ENCODE measurements around the gene ASMTL. TPM values are rescaled to one million over a fixed set of nuclear protein-coding genes. Genes with fewer than 3 reads are reported as not detected.

Gene ASMTL
- total and polyA plus RNA-seq, 3 experiments from 2014 or later: 26.1 to 47.9 (median 26.5) TPM

DNA sequence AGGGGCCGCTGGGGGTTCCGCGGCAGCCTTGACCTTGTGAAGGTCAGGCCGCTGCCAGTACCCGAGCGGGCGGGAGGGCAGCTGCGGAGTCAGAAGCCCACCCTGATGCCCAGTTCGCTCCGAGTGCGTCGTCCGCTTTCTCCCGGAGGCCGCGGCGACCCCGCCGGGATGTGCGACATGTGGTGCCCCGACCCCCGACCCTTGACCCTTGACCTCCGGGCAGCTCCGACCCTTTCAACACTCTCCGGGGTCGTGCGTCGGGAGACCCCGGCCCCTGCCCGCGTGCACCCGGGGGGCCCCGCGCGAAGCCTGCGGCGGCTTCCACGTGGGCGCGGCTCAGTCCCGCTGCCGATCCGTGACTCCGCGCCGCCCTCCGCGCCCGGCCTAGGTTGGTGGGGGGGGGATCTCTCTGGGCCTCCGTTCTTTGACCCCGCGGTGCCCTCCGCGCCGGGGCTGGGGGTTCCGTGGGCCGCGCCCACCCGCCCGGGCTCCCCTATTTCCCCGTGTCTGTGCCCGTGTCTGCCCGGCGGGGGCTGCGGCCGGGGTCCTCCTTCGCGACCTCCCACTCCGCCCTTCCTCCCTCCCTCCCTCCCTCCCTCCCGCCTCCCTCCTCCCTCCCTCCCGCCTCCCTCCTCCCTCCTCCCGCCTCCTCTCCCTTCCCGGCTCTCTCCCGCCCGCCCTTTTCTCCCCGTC lies 60.2 kb downstream of the ASMTL start:
- DNase-seq: no peak
- peak overlapping the region; percentile 99 for H3K4me3 ChIP-seq (ENCODE audit: low read length)
- peaks cover 31% of the 10 kb centered on the region for H3K36me3 ChIP-seq (ENCODE audit: insufficient read depth, low read length)
- peaks cover 32% of the 10 kb centered on the region for H3K4me1 ChIP-seq (ENCODE audit: insufficient read depth, low read length)
- H3K27me3 ChIP-seq (ENCODE audit: insufficient read depth, low read length, poor library complexity, severe bottlenecking): no peaks in the 10 kb centered on the region
- Mint-ChIP-seq H3K4me3 (peak overlapping the region; percentile 88 to 99 (median 90)), H3K36me3 (peaks cover 4 to 46% (median 12%) of the 10 kb centered on the region in 3 donors), H3K27ac (peak overlapping the region; percentile 68 to 93 (median 90)), H3K27me3 (no peaks in the 10 kb centered on the region), H3K4me1 (peaks cover 34 to 68% (median 53%) of the 10 kb centered on the region in 3 donors), H3K9me3 (no peaks in the 10 kb centered on the region)
- H3K9me3 ChIP-seq (ENCODE audit: low read length): no peaks in the 10 kb centered on the region
- POLR2A ChIA-PET: no interaction called here
- peak overlapping the region; percentile 85 for H3K27ac ChIP-seq (ENCODE audit: low read depth, low read length)
- CTCF ChIA-PET: no interaction called here

DNA sequence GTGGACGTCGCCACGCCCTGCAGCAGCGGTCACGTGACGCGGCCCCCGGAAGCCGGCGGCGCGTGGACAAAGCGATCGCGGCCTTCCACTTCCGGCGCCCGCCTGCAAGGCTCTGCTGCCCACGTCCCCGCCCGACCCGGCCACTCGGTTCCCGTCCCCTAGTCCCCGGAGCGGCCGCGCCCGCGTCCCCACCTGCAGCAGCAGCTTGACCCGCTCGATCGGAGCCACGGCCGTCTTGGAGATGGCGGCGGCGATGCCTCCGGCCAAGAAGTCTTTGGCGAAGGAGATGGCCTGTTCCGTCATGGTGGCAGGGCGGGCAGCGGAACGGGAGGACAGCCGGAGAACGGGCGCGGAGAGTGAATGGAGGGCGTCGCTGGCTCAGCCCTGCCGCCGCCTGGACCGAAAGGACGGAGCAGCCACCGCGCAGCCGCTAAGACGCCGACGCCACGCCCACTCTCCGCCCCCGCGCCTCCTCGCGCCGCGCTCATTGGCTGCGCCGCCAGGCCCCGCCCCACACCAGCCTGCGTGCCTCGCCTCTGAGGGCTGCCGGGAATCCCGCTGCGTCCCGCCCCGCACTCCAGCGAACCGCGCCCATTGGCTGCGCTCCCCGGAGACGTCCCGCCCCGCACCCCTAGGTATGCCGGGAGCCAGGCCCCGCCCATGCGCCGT lies 60.9 kb downstream of the ASMTL start, which contains the start of gene SLC25A6:
Gene SLC25A6 (minus strand): TSS at position 407 of the 669 bp plus-strand sequence. CDS start 104 bp downstream, at position 303.
- CTCF ChIA-PET: no interaction called here
- H3K27ac ChIP-seq (ENCODE audit: low read depth, low read length): peak within 1 kb of the TSS; percentile 95
- peak within 1 kb of the TSS; percentile 88 to 99 (median 90) for H3K4me3 Mint-ChIP-seq
- H3K27ac Mint-ChIP-seq: peak within 1 kb of the TSS; percentile 85 to 93 (median 90)
- H3K4me1 ChIP-seq (ENCODE audit: insufficient read depth, low read length): peaks cover 32% of the 10 kb centered on the region
- H3K36me3 ChIP-seq (ENCODE audit: insufficient read depth, low read length): peaks cover 38% of the 10 kb centered on the region
- peaks cover 4 to 51% (median 12%) of the 10 kb centered on the region in 3 donors for H3K36me3 Mint-ChIP-seq
- H3K27me3 ChIP-seq (ENCODE audit: insufficient read depth, low read length, poor library complexity, severe bottlenecking): no peaks in the 10 kb centered on the region
- DNase-seq: peak; percentile 99
- H3K9me3 Mint-ChIP-seq: no peaks in the 10 kb centered on the region
- H3K9me3 ChIP-seq (ENCODE audit: low read length): no peaks in the 10 kb centered on the region
- POLR2A ChIA-PET: no interaction called here
- H3K4me1 Mint-ChIP-seq: peaks cover 34 to 69% (median 53%) of the 10 kb centered on the region in 3 donors
- H3K27me3 Mint-ChIP-seq: no peaks in the 10 kb centered on the region
- H3K4me3 ChIP-seq (ENCODE audit: low read length): peak within 1 kb of the TSS; percentile 99

- Mint-ChIP-seq H3K27ac (peak overlapping the region in 7 of 8 donors; percentile 73 to 93 (median 89)), H3K4me1 (peaks cover 34 to 66% (median 53%) of the 10 kb centered on the region in 3 donors)
Measured at GRCh38 chrX:1391370-1391706, 61.4 kb downstream of the ASMTL start.

GRCh38 chrX:1390621-1391369 lies 61.9 kb downstream of the ASMTL start:
- no peaks in the 10 kb centered on the region for H3K27me3 ChIP-seq (ENCODE audit: insufficient read depth, low read length, poor library complexity, severe bottlenecking)
- Mint-ChIP-seq H3K27me3 (no peaks in the 10 kb centered on the region), H3K4me1 (peaks cover 31 to 61% (median 48%) of the 10 kb centered on the region in 3 donors), H3K4me3 (peak overlapping the region; percentile 88 to 99 (median 90)), H3K36me3 (peaks cover 8 to 55% (median 15%) of the 10 kb centered on the region in 3 donors), H3K27ac (peak overlapping the region in 7 of 8 donors; percentile 73 to 93 (median 89)), H3K9me3 (no peaks in the 10 kb centered on the region)
- DNase-seq: peak in 1 of 5 donors; percentile 46
- H3K4me1 ChIP-seq (ENCODE audit: insufficient read depth, low read length): peaks cover 32% of the 10 kb centered on the region
- H3K9me3 ChIP-seq (ENCODE audit: low read length): no peaks in the 10 kb centered on the region
- H3K27ac ChIP-seq (ENCODE audit: low read depth, low read length): peak overlapping the region; percentile 95
- CTCF ChIA-PET: no interaction called here
- POLR2A ChIA-PET: no interaction called here
- H3K36me3 ChIP-seq (ENCODE audit: insufficient read depth, low read length): peaks cover 48% of the 10 kb centered on the region
- H3K4me3 ChIP-seq (ENCODE audit: low read length): peak overlapping the region; percentile 99

More at GRCh38 chrX:1391370-1391706, 61.4 kb downstream of the ASMTL start:
- Mint-ChIP-seq H3K9me3 (no peaks in the 10 kb centered on the region), H3K27me3 (no peaks in the 10 kb centered on the region), H3K36me3 (peaks cover 8 to 53% (median 15%) of the 10 kb centered on the region in 3 donors), H3K4me3 (peak overlapping the region; percentile 88 to 99 (median 90))
- Histone ChIP-seq H3K4me1 (ENCODE audit: insufficient read depth, low read length) (peaks cover 32% of the 10 kb centered on the region), H3K9me3 (ENCODE audit: low read length) (no peaks in the 10 kb centered on the region), H3K4me3 (ENCODE audit: low read length) (peak overlapping the region; percentile 99), H3K27me3 (ENCODE audit: insufficient read depth, low read length, poor library complexity, severe bottlenecking) (no peaks in the 10 kb centered on the region), H3K27ac (ENCODE audit: low read depth, low read length) (peak overlapping the region; percentile 95), H3K36me3 (ENCODE audit: insufficient read depth, low read length) (peaks cover 43% of the 10 kb centered on the region)
- CTCF ChIA-PET: no interaction called here
- DNase-seq: peak in 1 of 5 donors; percentile 94
- POLR2A ChIA-PET: no interaction called here

DNA sequence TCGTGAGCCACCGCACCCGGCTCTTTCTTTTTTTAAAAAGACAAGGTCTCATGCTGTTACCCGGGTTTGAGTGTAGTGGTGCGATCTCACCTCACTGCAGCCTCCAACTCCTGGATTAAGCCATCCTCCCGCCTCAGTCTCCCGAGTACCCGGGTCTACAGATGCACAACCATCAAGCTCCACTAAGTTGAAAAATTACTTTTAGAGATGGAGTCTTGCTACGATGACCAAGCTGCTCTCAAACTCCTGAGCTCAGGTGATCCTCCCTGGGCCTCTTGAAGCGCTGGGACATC lies 62.8 kb downstream of the ASMTL start:
- ChIA-PET CTCF (no interaction called here), POLR2A (no interaction called here)
- Histone ChIP-seq H3K27ac (ENCODE audit: low read depth, low read length) (no peak overlapping the region), H3K9me3 (ENCODE audit: low read length) (no peaks in the 10 kb centered on the region), H3K4me1 (ENCODE audit: insufficient read depth, low read length) (peaks cover 32% of the 10 kb centered on the region), H3K36me3 (ENCODE audit: insufficient read depth, low read length) (peaks cover 56% of the 10 kb centered on the region), H3K4me3 (ENCODE audit: low read length) (no peak overlapping the region), H3K27me3 (ENCODE audit: insufficient read depth, low read length, poor library complexity, severe bottlenecking) (no peaks in the 10 kb centered on the region)
- Mint-ChIP-seq H3K36me3 (peaks cover 11 to 63% (median 15%) of the 10 kb centered on the region in 3 donors), H3K27me3 (no peaks in the 10 kb centered on the region), H3K4me1 (peaks cover 26 to 52% (median 42%) of the 10 kb centered on the region in 3 donors), H3K9me3 (no peaks in the 10 kb centered on the region), H3K4me3 (peak overlapping the region in 6 of 7 donors; percentile 17 to 84 (median 61)), H3K27ac (peak overlapping the region in 2 of 8 donors; percentile 90 to 93)
- DNase-seq: peak in 1 of 5 donors; percentile 29

DNA sequence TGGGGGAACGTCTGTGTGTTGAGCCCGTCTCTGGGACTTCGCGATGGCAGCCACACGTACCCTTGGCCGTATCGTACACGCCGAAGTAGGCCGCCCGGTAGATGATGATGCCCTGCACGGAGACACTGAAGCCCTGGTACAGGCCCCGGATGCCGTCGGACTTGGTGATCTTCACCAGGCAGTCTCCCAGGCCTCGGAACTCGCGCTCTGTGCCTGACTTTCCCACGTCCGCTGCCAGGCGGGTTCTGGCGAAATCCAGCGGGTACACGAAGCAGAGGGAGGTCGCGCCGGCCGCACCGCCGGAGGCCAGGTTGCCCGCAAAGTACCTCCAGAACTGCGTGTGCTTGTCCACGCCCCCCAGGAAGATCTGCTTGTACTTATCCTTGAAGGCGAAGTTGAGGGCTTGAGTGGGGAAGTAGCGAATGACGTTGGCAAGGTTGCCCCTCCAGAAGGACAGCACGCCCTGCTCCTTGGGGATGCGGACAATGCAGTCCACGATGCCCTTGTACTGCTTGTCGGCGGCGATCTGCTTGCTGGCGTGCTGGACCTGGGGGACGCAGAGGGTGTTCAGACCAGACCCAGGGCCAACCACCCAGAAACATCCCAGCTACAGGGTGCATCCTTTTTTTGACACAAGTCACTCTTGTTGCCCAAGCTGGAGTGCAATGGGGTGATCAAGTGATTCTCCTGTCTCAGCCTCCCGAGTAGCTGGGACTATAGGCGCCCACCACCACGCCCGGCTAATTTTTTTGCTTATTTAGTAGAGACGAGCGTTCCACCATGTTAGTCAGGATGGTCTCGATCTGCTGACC lies 63.3 kb downstream of the ASMTL start:
- peaks cover 26 to 47% (median 42%) of the 10 kb centered on the region in 3 donors for H3K4me1 Mint-ChIP-seq
- DNase-seq: peak in 1 of 5 donors; percentile 48
- ChIA-PET POLR2A (no interaction called here), CTCF (no interaction called here)
- no peak overlapping the region for H3K27ac ChIP-seq (ENCODE audit: low read depth, low read length)
- H3K27me3 ChIP-seq (ENCODE audit: insufficient read depth, low read length, poor library complexity, severe bottlenecking): no peaks in the 10 kb centered on the region
- no peaks in the 10 kb centered on the region for H3K27me3 Mint-ChIP-seq
- H3K27ac Mint-ChIP-seq: peak overlapping the region in 3 of 8 donors; percentile 66 to 84 (median 77)
- peaks cover 56% of the 10 kb centered on the region for H3K36me3 ChIP-seq (ENCODE audit: insufficient read depth, low read length)
- peaks cover 15 to 67% (median 15%) of the 10 kb centered on the region in 3 donors for H3K36me3 Mint-ChIP-seq
- peak overlapping the region; percentile 14 to 84 (median 47) for H3K4me3 Mint-ChIP-seq
- no peaks in the 10 kb centered on the region for H3K9me3 Mint-ChIP-seq
- no peaks in the 10 kb centered on the region for H3K9me3 ChIP-seq (ENCODE audit: low read length)
- no peak overlapping the region for H3K4me3 ChIP-seq (ENCODE audit: low read length)
- H3K4me1 ChIP-seq (ENCODE audit: insufficient read depth, low read length): peaks cover 32% of the 10 kb centered on the region

- ChIA-PET CTCF (no interaction called here), POLR2A (no interaction called here)
- Histone ChIP-seq H3K36me3 (ENCODE audit: insufficient read depth, low read length) (peaks cover 56% of the 10 kb centered on the region), H3K4me3 (ENCODE audit: low read length) (no peak overlapping the region), H3K9me3 (ENCODE audit: low read length) (no peaks in the 10 kb centered on the region), H3K27ac (ENCODE audit: low read depth, low read length) (no peak overlapping the region), H3K4me1 (ENCODE audit: insufficient read depth, low read length) (peaks cover 32% of the 10 kb centered on the region), H3K27me3 (ENCODE audit: insufficient read depth, low read length, poor library complexity, severe bottlenecking) (no peaks in the 10 kb centered on the region)
- peaks cover 15 to 73% (median 15%) of the 10 kb centered on the region in 3 donors for H3K36me3 Mint-ChIP-seq
- peak overlapping the region in 6 of 7 donors; percentile 23 to 78 (median 44) for H3K4me3 Mint-ChIP-seq
- H3K9me3 Mint-ChIP-seq: no peaks in the 10 kb centered on the region
- H3K27me3 Mint-ChIP-seq: no peaks in the 10 kb centered on the region
- DNase-seq: peak in 1 of 5 donors; percentile 23
- peak overlapping the region in 3 of 8 donors; percentile 46 to 84 (median 66) for H3K27ac Mint-ChIP-seq
- peaks cover 25 to 43% (median 40%) of the 10 kb centered on the region in 3 donors for H3K4me1 Mint-ChIP-seq
Measured at GRCh38 chrX:1388651-1389050, 64.1 kb downstream of the ASMTL start.

All from CD8-positive, alpha-beta memory T cell (primary cell).